ENCODE results near the gene ZNF462.

- TF ChIP-seq YY1 (IDR thresholded peaks at IDR 0.05; ENCODE audit: insufficient read depth, insufficient read length) (no peak), SUZ12 (IDR thresholded peaks at IDR 0.05; ENCODE audit: extremely low read depth, insufficient read depth, insufficient read length) (no peak)
Measured at GRCh38 chr9:106976772-106977171, 113.8 kb downstream of the ZNF462 start.
